GM21529 (cell line): ENCODE measurements around the gene ARHGAP4.

Source experiments
- ATAC-seq: cut with Tn5 transposase; IDR thresholded peaks from one replicate; pipeline ENCODE4 v1.9.1; 2021; ENCODE audit not compliant: unreplicated experiment

Gene ARHGAP4

DNA sequence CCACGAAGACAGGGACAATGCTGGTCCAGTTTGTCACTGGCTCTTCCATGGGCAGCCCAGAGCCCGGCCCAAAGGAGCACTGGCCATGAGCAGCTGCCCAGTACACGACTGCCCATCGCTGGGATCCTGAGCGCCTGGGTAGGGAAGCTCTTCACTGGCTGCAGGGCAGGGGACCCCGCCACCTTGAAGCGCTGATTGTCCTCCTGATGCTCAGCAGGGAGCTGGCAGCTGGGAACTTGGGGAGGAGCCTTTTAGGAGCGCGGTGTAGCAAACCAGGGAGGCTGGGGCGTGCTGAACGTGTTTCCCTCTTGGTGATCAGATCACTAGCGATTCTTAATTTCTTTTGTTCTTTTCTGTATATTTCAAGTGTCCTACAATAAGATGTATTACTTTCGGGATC, 41.9 kb downstream of the ARHGAP4 start:
- no peak for ATAC-seq

DNA sequence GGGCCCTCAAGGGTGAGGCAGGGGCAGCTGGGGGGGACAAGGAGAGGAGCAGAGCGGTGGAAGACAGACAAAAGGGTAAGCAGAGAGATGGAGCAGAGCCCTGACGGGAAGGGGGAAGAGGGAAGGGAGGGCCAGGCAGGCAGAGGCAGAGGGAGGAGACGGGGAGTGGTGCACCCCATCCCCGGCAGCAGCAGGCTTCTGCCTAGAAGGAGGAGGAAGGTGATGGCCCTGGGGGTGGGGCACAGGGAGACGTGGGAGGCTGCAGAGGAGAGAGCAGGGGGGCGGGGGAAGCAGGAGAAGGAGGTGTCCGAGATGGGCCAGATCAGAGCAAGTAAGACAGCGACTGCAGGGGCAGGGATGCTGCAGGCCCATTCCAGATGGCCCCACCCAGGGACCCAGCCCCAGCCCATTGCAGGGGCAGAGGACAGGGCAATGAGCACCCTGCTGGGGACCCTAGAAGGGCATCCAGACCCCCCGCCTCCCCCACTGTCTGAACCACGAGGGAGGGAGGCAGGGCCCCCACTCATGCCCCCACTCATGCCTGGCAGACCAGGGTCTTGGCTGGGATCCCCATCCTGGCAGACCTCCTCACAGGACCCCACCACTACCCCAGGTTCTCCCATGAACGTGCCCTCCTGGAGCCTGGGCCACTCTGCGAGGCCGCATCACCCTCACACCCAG, 42.8 kb downstream of the ARHGAP4 start:
- no peak for ATAC-seq

DNA sequence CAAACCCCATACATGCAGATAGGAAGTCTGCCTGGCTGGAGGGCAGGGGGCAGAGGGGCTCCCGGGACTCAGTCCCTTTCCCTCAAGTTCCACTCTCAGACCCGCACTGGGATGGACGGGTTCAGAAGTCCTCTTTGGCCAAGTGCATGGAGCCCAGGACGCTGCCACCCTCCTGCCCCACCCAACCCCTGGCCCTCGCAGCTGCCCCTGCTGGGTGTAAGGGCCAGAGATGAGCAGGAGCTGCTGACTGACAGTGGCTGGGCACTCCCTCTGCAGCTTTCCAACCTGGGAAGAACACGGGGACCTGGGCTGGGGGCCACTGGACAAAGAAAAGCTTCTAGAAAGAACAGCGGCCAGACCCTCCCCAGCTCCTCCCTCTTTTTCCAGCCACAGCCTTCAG, 43.5 kb downstream of the ARHGAP4 start:
- no peak for ATAC-seq

DNA sequence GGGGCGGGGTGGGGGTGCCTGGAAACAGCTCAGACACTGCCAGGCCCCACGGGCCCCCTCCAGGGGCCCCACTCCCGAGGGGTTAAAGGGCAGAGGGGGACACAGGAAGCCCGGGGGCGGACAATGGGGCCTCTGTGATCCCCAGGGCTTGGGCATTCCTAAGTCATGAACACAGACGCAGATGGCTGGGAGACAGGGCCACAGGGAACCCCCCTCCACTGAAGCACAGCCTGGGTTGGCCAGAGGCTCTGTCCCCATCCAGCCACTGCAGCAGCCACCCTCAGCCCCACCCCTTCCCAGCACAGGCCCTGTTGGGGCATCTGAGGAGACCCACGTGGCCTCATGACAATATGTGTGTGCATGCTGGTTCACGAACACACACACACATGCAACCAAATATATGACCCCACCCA, 44.0 kb downstream of the ARHGAP4 start:
- no peak for ATAC-seq

DNA sequence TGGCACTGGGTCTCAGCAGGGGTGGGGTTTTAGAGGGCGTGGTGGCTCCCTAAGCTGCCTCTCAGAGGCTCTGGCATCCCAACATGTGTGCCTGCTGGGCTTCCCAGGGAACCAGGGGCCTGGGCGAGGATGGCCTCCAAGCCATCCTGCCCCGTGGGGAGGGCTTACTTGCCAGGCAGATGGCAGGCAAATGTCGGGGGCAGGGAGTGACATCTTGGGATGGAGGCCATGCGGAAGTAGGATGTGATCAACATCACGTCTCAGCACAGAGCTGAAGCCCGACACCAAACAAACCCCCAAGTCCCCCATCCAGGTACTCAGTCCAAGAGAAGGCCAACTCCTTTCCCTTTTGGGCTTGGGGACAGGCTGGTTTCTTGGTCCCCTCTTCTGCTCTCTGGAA, 44.8 kb downstream of the ARHGAP4 start:
- no peak for ATAC-seq

DNA sequence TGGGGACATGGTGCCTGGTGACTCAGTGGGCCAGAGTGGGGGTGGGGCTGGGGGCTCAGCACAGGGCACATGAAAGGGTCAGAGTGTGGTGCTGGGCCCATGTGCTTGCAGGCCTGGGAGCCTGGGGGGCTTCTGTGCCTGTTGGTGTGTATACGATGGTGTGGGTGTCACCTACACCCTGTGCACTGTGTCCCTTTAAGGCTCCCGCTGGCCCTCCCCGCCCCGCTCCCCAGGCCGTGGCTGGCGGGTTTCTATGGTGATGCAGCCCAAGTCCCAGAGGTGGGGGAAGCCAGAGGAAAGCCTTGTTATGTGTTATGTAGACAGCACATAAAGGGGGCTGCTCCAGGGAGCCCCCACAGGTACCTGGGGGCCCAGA, 45.6 kb downstream of the ARHGAP4 start:
- no peak for ATAC-seq

DNA sequence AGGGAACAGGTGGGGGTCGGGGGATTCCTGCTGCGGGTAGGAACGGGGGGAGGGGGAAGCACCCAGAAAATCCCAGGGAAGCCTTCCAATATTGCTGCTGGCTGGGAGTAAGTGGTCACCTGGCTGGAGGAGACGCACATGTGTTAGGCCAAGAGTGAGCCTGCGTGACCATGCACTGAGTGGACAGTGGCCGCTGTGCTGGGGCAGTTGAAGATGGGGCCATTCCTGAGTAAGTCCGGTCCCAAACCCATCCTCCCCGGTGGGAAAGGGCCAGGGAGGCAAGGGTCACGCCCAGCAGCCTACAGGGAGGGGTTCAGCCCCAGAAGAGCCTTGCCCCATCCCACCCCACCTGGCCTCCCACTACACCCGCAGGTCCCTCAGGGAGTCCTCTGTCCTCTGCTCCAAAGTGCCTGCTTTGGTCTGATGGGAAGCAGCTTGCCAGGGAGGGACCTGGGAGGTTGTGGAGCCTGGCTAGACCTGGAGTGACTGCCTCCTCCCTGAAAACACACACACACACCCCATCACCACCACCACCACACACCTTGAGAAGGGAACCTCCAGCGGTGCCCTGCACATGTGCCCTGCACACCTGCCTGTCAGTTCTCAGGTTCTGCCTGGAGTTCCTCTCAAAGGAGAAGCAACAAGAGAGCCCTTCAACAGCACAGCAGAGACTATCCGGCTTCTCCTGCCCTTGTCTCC, 46.2 kb downstream of the ARHGAP4 start:
- no peak for ATAC-seq

DNA sequence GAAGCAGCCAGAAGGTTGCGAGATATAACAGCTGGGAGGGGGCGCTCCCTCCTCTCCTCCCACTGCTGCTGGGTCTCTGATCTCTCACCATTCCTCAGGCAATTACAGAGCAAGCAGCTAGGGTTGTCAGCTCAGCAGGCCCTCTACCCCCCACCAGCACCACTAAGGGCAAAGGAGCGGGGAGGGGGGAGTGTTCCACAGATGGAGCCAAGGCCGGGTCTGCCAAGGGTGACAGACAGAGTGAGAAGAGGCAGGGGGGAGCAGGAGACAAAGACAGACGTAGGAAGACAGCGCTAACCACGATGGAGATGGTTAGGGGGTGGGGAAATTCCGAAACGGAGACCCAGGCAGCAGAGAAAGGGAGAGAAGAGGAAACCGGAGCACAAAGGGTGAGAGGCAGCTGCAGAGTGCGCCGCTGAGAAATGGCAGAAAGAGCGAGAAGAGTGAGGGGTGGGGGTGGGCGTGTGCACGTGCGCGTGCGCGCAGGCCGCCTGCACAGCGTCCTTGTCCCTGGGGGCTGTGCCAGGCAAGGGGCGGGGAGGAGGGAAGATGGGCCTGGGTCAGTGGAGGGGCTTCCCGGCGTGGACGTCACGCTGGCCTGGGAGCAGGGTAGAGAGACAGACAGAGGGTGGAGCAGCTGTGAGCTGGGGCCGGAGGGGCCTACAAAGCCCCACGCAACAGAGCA, 47.0 kb downstream of the ARHGAP4 start:
- no peak for ATAC-seq

DNA sequence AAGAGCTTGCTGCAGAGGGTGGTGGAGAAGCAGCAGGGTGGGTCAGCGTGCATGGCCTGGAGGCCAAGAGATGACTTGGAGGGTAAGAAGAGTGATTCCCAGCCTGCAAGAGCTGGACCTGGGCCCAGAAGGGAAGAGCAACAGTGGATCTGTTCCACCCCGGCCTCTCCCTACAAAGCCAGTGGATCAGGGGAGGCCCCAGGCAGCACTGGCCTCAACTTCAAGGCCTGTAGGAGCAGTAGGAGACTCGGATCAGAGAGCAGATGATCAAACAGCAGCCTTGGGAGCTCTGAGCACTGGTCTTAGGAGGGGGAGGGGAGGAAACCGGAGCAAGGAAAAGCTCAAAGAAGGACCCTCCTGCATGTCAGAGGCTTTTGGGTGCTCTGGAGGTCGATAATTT, 47.7 kb downstream of the ARHGAP4 start:
- no peak for ATAC-seq

DNA sequence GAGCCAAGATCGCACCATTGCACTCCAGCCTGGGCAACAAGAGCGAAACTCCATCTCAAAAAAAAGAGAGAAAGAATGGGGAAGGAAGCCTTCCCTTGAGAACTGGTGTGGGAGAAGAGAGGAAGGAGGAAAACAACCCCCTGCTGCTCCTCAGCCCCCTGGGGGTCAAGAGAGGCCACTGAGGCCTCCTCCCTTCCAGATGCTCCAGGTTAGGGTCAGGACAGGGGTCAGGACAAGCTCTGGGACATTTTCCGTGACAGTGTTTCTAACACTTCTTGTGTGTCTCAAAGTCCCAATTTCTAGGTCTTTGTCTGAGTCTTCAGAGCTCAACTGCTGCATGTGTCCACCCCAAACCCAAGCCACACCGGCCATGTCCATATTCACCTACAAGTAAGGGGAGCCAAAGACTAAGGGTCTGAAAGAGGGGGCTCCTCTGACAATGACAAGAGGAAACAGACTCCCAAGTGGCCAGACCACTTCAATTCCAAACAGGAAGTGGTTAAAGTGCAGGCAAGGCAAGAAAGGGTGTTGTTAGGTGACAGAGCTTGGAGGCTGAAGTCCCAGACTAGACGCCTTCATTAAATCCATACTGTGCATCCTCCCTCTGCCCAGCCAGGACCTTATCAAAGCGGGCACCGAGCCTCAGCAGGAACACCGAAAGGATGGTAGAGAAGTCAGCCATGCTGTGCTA, 48.3 kb downstream of the ARHGAP4 start:
- ATAC-seq, result no peak

DNA sequence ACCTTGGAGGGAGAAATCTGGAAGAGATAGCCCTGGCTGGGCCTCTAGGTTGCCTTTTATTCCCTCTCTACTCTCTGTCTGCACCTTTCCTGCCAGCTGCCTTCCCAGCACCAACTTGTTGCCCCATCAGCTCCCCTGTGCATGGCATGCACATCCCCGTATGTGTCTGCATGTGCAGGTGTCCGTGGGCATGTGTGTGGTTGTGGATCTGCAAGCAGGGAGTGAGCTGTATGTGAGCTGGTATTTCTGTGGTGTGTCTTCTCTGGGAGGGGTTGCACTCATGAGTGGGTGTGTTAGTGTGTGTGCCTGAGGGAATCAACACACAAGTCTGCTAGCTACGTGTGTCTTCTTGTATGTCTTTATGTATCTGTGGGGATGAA, 50.0 kb downstream of the ARHGAP4 start:
- ATAC-seq, result no peak

DNA sequence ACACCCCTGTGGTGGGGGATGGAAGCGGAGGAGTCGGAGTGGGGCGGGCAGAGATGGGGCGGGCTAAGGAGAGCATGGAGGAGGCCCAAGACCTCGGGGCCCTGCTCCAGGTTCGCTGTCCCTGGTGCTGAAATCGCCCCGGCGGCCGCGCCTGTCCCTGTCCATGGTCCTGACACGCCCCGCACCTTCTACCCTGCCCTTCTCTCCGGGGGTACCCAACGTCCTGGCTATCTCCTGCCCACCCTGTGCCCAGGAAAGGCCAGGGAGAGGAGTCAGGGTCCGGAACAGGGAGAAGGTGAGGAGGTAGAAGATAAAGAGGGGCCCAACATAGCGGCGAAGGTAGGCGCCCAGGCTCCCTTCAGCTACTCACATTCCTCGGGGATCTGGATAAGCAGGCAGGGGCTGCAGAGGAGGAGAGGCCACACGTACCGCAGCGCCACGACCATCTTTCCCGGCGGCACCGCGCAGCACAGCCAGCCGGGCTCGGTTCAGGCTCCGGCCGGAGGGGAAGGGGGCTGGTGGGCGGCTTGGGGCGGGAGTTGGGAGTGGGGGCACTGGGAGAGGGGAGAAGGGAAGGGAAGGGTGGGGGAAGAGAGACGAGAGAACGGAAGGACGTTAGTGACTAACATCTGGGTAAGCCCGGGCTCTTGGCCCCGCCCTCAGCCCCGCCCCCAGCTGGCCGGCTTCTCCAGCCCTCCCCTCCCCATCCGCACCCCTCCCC, 50.5 kb downstream of the ARHGAP4 start:
- no peak for ATAC-seq

DNA sequence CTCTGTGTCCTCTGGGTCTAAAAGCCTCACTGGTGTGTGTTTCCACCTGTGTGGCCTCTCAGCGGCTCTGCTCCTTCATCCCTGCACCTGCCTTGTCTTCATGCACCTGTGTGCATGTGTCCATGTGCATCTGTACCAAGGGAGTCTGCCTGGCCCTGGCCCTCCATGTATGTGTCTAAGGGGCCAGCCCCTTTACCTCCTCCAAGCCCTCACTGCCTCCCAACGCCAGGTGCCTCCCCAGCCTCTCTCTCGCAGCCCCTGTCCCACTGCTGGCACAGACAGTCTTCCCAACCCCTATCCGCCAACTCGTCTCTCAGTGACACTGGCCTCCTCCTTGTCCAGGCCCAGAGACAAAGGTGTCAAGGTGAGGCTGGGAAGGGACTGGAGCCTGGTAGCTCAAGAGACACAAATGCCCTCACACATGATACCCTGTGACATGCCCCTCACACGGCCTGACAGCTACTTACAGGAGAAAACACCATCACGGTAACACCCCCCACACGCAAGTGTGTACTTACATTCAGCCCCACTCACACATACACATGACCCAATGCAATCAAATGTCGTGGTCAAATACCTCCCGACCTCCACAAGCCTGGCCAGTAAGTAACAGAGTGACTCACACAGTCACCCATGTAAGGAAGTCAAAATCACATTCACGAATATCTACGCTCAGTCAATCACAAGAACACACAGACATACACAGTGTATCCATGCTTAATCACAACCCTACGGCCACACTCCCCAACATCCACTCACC, 51.5 kb downstream of the ARHGAP4 start:
- no peak for ATAC-seq

DNA sequence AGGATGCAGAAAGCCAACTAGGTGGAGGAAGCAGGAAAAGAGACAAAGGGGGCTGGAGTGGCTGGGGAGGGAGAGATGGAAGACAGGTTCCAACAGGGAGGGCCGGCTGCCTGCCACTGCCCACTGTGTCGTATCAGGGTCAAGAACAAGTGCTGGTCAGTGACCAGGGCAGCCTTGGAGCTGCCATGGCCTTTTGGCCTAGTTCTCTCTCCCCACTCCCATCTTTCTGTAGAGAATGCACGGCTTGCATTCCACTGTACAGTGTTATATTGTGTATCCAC, 52.0 kb downstream of the ARHGAP4 start:
- no peak for ATAC-seq

DNA sequence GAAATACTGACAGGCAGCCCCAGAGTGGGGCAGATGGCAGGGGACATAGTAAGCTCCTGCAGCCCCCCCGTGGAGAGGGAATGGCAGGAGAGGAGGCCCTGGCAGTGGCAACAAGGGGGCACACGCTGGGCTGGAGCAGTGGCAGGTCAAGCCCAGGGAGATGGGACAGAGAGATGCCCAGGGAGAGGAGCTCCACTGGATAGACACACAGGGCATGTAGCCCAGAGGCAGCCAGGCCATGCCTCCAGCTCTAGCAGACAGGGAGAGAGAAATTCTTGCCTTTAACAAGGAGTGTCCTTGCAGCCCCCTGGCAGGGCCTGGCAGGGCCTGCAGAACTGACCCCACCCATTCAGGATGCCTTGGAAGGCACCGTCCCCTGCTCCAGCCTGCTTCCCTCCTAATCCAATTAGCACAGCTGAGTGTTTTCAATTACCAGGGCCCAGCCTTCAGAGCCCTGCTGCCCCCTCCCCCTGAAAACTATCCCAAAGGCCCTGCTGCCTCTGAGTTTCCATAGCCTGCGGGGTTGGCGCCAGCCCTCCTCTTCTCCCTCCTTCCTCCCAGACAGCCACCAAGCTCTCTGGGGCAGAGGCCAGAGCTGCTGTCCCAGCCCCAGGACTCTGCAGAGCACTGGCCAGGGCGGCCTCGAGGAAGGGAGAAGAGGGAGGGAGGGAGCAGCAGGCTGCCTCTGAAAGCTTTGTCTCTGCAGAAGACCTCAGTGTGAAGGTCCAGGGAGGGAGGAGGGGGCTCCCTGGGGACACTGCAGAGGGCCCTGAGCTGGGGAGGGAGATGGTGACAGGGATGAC, 52.6 kb downstream of the ARHGAP4 start:
- no peak for ATAC-seq

DNA sequence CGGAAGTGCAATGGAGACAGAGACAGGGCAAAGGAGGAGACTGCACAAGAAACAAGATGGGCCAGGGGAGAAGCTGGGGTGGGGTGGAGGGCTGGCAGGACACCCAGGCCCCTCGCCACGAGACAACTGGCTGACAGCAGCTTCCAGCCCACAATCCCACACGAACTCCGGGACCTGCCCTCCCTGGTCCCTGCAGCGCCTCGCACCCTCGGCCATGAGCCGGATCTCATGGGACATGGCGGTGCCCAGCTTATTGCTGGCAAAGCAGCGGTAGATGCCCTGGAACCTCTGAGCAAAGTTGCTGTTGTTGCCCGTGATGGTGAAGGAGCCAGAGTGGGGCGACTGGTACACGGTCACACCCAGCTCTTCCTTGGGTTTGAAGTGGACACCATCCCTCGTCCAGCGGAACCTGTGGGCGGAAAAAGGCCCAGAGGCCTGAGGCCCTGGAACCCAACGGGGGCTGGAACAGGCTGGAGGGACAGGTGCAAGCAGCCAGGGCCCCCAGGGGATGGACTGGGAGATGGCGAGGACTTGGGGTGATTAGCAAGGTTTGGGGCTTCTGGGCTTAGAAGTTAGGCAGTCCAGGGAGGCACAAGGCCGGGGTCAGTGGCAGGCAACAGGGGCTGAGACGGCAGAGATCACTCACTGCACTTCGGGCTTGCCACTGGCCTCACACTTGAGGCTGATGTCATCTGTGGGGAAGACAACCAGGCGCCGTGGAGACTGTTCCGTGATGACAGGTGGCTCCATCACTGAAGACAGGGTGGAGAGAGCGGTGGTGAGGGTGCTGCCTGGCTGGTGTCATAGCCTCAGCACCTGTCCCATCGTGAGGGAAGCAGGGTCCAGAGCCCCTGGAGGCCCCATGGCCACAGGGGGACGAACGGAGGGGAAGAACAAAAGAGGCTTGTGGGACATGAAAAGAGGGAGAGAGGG, 53.9 kb downstream of the ARHGAP4 start:
- no peak for ATAC-seq

DNA sequence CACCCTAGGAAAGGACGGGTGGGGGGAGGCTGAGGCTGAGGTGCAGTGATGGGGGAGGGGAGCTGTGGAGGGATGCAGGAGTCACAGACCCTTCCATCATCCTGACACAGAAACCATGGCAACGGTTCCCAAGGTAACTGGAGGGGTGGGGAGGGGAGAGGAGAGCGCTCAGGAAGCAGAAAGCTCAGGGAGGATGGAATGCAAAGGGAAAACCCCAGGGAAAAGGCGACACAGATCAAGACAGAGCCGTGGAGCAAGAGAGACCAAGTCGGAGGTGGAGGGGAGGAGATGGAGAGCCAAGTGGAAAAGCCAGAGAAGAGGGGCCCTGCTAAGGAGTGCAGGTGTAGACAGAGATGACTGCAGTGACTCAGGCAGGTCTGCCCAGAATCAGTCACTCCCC, 54.6 kb downstream of the ARHGAP4 start:
- ATAC-seq, result no peak

DNA sequence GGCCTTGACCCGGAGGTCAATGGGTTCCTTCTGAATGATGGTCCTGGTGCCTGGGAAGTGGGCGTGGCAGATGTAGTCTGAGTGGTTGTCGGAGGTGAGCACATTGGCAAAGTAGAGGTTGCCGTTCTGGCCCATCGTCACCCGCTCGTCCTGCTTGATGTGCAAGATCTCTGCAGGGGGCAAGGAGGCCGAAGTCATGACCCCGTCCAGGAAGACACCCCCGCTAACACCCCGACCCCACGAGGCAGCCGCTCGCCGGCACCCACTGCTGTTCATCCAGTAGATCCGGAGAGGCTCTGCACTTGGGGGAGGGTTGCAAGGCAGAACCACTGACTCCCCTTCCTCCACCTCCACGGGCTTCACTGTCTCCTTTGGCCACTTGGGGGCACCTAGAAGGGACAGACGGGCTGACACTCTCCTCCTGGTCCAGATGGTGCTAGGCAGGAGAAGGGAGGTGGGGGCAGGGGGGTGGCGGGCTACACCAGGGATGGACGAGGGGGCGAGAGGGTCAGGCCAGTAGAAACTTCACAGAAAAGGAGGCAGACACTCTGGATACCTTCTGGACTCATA, 55.2 kb downstream of the ARHGAP4 start:
- no peak for ATAC-seq
